ENCODE measurements around the gene ZNF276.

DNA sequence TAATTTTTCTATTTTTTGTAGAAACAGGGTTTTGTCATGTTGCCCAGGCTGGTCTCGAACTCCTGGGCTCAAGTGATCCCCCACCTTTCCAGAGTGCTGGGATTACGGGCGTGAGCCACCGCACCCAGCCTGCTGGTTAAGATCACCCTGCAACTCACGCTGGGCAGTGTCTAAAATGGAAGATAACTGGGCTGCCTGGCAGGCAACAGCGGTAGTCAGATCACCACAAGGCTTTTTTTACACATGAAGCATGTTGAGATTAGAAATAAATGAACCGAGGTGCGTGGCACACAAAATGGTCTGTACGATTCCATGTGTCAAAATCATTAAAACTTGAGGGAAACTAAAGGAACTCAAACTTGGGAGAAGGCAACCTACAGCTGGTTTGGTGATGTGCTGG is 26.7 kb downstream of the ZNF276 start:
- TF ChIP-seq, protein P1, sequence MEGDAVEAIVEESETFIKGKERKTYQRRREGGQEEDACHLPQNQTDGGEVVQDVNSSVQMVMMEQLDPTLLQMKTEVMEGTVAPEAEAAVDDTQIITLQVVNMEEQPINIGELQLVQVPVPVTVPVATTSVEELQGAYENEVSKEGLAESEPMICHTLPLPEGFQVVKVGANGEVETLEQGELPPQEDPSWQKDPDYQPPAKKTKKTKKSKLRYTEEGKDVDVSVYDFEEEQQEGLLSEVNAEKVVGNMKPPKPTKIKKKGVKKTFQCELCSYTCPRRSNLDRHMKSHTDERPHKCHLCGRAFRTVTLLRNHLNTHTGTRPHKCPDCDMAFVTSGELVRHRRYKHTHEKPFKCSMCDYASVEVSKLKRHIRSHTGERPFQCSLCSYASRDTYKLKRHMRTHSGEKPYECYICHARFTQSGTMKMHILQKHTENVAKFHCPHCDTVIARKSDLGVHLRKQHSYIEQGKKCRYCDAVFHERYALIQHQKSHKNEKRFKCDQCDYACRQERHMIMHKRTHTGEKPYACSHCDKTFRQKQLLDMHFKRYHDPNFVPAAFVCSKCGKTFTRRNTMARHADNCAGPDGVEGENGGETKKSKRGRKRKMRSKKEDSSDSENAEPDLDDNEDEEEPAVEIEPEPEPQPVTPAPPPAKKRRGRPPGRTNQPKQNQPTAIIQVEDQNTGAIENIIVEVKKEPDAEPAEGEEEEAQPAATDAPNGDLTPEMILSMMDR (IDR thresholded peaks at IDR 0.05; ENCODE audit: control extremely low read depth in 1 of 3, insufficient read depth in 1 of 3, low read depth in 1 of 3, low read length in 3 of 3): no peak
- TF ChIP-seq POLR2AphosphoS5 (IDR thresholded peaks at IDR 0.05; ENCODE audit: low read depth, low read length) (no peak), GABPA (IDR thresholded peaks at IDR 0.05; ENCODE audit: borderline replicate concordance, insufficient read depth, low read length) (no peak), CHD2 (IDR thresholded peaks at IDR 0.05; ENCODE audit: low read length) (no peak), POLR2A (IDR thresholded peaks at IDR 0.05; ENCODE audit: control extremely low read depth in 1 of 2, low read depth in 2 of 2, low read length in 2 of 2) (no peak), CHD1 (IDR thresholded peaks at IDR 0.05; ENCODE audit: low read depth, low read length) (no peak), EZH2 (IDR thresholded peaks at IDR 0.05; ENCODE audit: low read depth, low read length, severe bottlenecking) (no peak), RNF2 (IDR thresholded peaks at IDR 0.05; ENCODE audit: borderline replicate concordance, low read depth, low read length, missing control alignments, poor library complexity, severe bottlenecking) (no peak), EGR1 (IDR thresholded peaks at IDR 0.05; ENCODE audit: borderline replicate concordance, low read depth, low read length) (no peak), NRF1 (IDR thresholded peaks at IDR 0.05; ENCODE audit: low read depth, low read length) (no peak), TEAD4 (IDR thresholded peaks at IDR 0.05; ENCODE audit: low read depth, low read length) (no peak)
- TF ChIP-seq, protein P2, sequence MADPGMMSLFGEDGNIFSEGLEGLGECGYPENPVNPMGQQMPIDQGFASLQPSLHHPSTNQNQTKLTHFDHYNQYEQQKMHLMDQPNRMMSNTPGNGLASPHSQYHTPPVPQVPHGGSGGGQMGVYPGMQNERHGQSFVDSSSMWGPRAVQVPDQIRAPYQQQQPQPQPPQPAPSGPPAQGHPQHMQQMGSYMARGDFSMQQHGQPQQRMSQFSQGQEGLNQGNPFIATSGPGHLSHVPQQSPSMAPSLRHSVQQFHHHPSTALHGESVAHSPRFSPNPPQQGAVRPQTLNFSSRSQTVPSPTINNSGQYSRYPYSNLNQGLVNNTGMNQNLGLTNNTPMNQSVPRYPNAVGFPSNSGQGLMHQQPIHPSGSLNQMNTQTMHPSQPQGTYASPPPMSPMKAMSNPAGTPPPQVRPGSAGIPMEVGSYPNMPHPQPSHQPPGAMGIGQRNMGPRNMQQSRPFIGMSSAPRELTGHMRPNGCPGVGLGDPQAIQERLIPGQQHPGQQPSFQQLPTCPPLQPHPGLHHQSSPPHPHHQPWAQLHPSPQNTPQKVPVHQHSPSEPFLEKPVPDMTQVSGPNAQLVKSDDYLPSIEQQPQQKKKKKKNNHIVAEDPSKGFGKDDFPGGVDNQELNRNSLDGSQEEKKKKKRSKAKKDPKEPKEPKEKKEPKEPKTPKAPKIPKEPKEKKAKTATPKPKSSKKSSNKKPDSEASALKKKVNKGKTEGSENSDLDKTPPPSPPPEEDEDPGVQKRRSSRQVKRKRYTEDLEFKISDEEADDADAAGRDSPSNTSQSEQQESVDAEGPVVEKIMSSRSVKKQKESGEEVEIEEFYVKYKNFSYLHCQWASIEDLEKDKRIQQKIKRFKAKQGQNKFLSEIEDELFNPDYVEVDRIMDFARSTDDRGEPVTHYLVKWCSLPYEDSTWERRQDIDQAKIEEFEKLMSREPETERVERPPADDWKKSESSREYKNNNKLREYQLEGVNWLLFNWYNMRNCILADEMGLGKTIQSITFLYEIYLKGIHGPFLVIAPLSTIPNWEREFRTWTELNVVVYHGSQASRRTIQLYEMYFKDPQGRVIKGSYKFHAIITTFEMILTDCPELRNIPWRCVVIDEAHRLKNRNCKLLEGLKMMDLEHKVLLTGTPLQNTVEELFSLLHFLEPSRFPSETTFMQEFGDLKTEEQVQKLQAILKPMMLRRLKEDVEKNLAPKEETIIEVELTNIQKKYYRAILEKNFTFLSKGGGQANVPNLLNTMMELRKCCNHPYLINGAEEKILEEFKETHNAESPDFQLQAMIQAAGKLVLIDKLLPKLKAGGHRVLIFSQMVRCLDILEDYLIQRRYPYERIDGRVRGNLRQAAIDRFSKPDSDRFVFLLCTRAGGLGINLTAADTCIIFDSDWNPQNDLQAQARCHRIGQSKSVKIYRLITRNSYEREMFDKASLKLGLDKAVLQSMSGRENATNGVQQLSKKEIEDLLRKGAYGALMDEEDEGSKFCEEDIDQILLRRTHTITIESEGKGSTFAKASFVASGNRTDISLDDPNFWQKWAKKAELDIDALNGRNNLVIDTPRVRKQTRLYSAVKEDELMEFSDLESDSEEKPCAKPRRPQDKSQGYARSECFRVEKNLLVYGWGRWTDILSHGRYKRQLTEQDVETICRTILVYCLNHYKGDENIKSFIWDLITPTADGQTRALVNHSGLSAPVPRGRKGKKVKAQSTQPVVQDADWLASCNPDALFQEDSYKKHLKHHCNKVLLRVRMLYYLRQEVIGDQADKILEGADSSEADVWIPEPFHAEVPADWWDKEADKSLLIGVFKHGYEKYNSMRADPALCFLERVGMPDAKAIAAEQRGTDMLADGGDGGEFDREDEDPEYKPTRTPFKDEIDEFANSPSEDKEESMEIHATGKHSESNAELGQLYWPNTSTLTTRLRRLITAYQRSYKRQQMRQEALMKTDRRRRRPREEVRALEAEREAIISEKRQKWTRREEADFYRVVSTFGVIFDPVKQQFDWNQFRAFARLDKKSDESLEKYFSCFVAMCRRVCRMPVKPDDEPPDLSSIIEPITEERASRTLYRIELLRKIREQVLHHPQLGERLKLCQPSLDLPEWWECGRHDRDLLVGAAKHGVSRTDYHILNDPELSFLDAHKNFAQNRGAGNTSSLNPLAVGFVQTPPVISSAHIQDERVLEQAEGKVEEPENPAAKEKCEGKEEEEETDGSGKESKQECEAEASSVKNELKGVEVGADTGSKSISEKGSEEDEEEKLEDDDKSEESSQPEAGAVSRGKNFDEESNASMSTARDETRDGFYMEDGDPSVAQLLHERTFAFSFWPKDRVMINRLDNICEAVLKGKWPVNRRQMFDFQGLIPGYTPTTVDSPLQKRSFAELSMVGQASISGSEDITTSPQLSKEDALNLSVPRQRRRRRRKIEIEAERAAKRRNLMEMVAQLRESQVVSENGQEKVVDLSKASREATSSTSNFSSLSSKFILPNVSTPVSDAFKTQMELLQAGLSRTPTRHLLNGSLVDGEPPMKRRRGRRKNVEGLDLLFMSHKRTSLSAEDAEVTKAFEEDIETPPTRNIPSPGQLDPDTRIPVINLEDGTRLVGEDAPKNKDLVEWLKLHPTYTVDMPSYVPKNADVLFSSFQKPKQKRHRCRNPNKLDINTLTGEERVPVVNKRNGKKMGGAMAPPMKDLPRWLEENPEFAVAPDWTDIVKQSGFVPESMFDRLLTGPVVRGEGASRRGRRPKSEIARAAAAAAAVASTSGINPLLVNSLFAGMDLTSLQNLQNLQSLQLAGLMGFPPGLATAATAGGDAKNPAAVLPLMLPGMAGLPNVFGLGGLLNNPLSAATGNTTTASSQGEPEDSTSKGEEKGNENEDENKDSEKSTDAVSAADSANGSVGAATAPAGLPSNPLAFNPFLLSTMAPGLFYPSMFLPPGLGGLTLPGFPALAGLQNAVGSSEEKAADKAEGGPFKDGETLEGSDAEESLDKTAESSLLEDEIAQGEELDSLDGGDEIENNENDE (IDR thresholded peaks at IDR 0.05; ENCODE audit: insufficient replicate concordance, low read length): no peak
- TF ChIP-seq, protein P3, sequence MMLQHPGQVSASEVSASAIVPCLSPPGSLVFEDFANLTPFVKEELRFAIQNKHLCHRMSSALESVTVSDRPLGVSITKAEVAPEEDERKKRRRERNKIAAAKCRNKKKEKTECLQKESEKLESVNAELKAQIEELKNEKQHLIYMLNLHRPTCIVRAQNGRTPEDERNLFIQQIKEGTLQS (IDR thresholded peaks at IDR 0.05; ENCODE audit: insufficient read depth, low read depth, low read length): no peak
- TF ChIP-seq, protein P4, sequence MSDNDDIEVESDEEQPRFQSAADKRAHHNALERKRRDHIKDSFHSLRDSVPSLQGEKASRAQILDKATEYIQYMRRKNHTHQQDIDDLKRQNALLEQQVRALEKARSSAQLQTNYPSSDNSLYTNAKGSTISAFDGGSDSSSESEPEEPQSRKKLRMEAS (IDR thresholded peaks at IDR 0.05): no peak

Measured in H1 (cell line).